LoVo (cell line): Measurements from ENCODE around the gene KAZN.

Experiments
- DNase-seq: peaks from one replicate; pipeline ENCODE4 v3.0.0-alpha.2; 2016; ENCODE audit warnings: low spot score

KAZN gene

DNA sequence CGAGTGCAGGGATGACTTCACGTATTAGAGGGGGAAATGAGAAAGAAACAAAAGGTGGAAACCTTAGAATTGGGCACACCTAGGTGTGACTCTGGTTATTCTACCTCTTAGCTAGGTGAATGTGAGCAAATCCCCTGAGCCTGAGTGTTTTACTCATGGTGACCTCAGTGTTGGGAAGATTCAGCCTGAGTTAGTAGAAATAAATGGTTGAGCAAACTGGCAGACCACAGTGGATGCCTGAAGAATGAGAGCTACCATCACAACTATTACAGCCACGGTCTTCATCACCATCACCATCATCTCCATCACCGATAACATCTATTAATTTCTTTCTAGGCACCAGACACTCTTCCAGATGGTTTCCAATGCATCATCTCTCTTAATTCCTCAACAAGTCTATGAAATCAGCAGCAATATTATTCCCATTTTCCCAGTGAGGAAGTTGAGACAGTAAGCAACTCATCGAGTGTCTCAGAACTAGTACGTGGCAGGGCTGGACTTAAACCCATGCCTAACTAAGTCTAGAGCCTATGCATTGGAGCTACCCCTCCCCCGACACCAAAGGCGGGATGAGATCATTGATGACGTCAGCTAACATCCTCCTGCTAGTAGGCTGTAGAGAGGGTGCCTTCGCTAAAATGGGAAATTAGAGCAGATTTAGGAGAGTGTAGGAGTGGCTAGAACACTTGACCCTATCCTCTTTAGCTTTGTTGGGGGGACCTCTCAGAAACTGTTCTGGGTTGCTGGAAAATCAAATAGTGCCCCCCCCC lies 7.9 kb upstream of the KAZN start:
- DNase-seq: no peak

DNA sequence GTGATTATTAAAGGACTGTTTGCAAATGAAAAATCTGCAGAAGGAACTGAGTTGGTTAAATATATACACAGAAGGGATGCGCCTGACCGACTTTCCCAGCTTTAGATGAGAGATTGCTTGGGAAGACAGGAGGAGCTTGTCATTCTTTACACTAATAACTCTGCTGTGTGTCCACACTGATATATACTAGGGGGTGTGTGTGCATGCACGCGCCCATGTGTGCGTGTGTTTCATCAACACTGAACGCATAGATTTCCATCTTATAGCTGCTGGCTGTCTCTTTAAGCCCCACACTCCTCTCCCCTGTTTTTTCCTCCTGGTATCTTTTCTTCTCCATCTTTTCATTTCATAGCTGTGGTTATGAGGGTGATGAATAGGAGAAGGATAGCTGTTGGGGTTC lies 6.9 kb upstream of the KAZN start:
- DNase-seq: no peak

DNA sequence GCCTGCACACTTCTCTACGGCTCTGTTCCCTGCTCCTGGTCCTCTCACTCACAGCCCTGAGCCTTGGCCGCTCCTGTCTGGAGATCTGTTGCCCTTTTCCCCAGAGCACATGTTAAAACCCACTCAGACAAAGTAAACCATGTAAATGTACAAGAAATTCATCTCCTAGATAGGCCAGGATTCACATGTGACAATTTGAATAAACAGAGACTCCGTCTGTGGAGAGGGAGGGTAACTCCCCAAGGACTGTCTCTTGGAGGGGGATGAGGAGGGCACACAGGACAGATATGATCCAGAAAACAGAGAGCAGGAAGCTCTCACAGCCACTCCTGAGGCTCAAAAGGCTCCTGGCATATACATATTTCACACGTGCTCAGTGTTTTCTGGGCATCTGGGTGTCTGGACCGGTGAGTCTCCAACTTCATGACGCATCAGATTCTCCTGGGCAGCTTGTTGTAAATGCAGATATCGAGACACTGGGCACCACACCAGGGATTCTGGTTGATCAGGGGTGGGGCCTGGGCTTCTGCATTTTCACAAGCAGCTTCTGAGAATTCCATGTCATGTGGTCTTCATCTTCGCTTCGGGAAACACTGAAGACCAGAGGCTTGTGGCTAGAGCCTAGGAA lies 6.4 kb upstream of the KAZN start:
- no peak for DNase-seq

DNA sequence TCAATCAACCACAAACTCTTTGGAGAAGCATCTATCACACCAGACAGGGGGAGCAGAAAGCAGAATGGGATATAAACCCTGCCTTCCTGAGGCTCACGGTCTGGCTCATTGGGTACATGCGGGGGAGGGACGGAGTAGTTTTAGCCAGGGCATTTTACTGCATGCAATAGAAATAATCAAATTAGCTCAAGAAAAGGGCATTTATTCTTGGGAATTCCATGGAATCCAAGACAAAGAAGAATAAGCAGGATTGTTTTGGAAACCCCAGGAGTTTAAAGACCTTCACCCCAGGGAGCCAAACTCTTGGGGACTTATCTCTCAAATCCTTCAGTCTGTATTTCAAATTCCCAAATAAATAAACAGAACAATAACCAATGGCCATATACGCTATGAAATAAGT lies 5.2 kb upstream of the KAZN start:
- no peak for DNase-seq

DNA sequence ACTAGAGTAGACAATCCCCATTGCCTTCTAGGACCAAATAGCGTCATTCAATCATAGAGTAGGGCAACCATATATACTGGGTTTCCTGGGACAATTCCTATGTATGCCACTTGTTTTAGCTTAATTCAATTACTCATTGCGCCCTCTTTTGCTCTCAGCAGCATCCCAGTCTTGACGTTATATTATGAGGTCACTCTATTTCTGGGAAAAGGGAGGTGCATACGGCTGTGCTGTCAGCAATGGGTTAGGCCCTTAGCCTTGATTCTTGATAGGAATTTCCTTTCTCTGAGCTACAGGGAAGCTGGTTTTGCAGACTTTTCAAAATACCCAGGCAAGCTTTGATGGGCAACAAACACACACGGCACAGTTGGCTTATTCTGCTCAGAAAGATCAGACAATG lies 4.4 kb upstream of the KAZN start:
- DNase-seq: no peak

DNA sequence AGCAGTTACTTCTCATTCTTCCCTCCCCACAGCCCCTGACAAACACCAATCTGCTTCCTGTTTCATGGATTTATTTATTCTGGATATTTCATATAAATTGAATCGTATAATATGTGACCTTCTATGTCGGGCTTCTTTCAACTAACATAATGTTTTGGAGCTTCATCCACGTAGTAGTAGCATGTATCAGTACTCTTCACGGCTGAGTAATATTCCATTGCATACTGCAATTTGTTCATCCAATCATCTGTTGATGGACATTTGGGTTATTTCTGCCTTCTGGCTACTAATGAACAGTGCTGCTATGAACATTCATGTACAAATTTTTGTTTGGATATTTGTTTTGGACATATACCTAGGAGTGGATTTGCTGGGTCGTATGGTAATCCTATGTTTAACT lies 1.9 kb upstream of the KAZN start:
- no peak for DNase-seq

DNA sequence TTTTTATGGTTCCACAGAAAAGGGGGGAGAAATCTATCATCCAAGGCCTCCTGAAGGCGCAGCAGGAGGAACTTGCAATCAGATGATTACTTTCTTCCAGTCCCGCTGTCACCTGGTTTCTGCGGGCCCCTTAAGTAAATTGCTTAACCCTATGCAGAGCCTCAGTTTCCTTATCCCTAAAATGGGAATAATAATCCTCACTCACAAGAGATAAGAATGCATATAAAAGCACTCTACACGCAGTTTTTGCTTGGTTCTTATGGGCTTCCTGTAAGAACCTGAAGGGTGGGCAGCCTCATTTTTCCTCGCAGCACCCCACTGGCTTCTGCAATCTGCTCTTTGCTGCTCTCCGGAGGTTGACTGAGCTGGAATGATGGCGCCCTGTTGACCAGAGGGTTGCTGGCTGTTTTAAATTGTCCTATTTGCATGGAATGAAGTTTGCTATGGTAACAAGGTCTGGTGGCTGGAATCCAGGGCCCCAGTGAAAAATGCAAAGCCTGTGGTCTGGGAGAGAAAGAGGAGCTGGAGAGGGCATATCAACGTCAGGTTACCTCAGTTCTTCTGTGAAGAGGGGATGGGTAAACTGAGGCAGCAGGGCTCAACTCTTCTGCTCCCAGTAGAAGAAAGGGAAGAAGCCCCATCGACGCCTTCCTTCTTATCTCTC lies 1.0 kb upstream of the KAZN start:
- DNase-seq: no peak

DNA sequence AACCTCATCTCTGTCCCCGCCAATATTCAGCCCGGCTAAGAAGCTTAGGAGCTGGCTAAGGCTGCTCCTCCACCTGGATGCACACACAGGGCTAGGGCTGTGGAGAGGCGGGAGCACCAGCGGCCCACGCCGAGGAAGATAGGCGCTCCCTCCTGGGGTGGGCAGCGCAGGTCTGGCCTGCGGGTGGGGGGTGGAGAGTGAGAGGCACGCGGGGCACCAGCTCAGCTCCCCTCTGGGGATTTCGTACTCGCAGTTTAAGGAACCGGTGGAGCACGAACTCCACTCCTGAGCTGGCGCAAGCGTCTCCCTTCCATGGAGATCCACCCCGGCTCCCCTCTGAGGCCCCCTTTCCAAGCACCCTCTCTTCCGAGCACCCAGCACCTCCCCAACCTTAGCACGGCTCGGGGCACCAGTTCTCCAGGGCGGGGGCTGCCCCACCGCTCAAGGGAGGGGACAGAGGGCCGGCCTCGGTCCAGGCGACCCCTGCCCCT lies 433 bp upstream of the KAZN start:
- no peak for DNase-seq

DNA sequence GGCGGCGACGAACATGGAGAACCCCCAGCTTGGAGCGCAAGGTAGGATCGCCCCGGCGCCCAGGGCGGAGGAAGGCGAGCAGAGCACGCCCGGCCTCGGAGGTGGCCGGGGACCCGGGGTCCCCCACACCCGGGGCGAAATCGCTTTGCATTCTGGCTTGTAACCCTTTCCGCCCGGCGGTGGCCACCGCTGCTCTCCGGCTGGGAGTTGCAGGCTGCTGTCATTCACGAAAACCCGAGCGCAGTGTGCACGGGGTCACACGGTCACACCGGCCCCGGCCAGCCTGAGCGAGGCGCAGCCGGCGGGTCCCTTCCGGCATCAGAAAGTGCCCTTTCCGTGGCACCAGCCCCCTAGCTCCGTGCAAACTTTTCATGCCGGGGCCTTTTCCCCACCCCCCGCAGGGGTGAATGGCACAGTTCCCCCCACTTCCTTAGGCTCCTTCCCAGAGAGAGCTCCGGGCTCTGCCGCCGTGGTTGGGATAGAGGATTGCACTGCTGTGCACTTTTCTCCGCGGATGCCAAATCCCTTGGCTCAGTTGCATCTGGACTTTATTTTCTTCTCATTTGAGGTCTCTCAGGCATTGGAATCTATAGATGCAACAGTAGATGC lies 802 bp downstream of the KAZN start:
- DNase-seq: no peak

DNA sequence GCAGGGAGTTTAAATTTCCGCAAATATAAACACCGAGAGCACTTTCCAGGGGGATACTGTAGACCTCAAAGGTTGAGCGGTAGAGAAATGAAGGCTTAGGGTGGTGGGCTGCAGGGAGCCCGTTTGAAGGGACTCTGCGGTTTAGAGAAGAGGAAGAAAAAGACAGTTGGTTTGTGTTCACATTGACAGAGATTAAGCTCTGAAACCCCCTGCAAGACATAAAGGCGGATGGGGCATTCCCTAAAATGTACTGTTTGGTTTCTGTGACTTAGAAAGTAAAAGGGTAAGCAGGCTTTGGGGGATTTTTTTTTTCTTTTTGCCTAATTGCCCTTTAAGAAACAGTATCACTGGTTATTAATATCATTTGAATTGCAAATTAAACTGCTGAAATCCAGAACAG lies 1.3 kb downstream of the KAZN start:
- DNase-seq: no peak

DNA sequence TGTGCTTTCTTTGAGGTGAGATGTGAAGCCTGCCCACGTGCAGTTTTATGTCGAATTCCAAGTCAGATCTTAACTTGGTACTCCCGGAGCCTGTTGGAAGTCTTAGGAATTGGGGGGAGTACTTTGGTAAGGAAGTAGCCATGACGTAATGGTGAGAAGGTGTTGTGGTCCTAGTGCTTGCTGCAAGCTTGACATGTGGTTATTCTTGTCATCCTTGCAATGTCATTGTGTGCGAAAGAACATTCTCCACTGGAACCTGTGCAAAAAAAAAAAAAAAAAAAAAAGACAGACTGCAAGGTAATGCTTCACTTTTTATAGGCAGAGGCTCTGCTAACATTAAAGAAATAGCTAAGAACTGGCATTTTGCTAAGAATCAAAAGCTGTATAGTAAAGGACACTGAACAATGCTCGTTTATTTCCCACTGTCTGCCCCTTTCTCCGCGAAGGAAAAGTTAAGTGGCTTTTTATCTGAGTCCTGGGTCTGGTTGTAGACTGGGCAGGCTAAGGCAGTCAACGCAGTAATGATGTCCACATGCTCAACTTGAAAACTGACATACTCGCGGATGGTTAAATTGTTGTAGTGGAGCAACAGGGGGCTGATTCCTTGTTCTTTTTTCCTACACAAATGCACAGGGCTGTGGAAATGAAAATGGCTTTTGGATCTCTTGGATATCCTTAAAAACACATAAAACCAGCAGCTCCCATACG lies 2.1 kb downstream of the KAZN start:
- DNase-seq: no peak

DNA sequence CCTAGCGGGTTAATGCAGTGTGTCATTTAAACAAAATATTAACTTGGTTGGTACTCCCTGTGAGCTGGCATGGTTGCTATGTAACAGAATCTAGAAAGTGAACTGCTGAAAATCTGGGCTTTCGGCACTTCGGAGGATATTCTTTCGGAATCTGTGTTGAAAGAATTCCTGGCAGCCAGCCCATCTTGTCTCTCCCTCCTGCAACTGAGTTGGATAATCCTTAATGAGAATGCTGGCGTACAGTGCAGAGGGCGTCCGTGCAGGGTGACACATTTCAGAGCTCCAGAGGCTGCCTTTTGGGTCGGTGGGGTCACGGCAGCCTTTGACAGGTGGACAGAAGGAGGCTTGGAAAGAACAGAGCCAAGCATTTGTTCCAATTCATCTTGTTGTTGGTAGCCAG lies 3.7 kb downstream of the KAZN start:
- DNase-seq: no peak

DNA sequence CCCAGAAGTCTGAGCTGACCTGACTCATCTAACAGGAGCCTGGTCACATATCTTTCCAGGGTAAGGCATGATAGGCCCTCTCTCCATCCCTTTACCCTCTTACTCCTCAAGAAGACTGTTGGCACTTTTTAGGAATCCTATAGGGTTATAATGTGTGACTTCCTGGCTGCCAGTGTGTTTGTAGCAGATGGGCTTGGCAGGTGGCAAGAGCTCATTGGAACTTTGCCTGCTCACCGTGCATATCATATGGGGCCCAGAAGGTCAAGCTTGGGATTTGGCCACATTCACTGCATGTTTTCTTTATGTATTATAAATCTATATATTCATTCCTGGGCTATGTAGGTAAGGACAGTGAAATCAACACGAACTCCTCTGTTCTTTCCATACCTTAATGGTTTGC lies 5.2 kb downstream of the KAZN start:
- DNase-seq: no peak

DNA sequence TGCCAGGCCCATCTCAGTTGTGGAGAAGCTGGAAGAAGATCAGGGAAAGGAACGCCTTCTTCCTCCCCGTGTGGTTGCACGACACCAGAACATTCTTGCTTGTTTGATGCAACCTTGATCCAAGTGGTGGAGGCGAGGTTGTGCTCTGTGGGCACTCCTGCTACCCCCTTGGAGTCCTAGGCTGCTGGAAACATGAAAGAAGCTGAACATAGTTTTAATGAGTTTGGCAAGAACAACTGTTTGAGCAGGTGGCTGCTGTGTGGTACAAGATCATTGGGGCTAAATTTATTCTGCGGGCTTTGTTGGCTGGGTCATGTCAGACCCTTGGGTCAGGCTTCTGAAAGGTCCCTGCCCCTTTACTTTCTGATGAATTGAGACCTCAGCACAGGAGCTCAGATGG lies 5.9 kb downstream of the KAZN start:
- DNase-seq: no peak

DNA sequence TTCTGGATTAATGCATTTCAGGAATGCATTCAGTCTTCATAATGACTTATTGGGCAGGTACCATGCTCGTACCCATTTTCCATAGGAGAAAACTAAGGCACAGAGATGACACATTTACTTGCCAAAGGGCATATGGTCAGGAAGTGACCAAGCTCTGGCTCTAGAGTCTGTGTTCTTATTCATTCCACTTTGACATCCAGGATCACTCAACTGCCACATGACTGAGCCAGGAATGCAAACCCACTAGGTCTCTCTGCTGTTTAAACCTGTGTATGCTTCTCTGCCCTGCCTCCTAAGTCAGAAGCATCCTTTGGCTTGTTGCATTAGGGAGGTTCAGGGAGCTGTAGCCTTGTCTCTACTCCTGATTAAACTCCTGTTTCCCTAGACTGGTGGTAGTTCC lies 7.5 kb downstream of the KAZN start:
- DNase-seq: no peak

DNA sequence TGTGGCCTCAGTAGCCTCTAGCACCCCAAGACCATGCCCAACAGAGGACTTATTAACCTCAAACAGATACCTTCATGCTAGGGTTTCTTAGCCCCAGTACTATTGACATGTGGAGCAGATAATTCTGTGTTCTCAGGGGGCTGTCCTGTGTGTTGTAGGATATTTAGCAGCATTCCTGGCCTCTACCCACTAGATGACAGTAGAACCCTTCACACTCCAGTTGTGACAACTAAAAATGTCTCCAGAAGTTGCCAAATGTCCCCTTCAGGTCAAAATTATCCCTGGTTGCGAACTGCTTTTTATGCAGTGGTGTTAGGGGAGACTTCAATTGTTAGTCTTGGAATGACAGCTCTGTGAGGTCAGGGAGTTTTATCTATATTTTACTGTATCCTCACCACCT lies 8.1 kb downstream of the KAZN start:
- no peak for DNase-seq

DNA sequence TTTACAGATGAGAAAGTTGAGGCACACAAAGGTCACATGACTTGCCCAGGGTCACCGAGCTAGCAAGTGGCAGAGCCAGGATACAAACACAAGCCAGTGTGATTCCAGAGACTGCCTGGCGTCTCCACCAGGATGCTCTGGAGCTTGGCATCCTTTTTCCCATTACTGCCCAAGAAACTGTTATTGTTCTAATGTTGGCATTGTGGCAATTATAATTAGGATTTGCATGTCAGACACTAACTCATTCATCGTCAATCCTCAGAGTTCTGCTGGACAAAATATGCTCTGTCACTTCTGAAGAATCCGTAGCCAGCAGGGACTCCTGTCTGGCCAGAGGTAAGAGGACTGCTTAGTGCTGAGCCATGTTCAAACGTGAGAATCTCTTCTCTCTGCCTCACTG lies 8.8 kb downstream of the KAZN start:
- DNase-seq: no peak

DNA sequence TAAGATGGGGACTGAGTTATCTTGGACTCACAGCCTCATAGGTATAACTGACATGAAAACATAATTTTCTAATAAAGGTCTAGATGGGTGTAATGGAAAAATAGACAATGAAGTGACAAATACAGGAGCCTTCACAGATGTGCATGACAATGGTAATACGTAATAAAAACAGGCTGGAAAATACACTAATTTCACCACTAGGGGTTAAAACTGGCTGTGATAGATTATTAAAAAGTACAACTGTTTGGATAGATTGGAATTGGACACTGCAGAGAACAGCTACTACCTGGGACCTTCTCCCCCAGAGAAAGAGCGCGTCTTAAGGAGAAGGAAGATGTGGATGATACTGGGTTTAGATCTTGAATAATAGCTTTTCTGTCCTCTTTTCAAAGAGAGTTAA lies 9.8 kb downstream of the KAZN start:
- DNase-seq: no peak

DNA sequence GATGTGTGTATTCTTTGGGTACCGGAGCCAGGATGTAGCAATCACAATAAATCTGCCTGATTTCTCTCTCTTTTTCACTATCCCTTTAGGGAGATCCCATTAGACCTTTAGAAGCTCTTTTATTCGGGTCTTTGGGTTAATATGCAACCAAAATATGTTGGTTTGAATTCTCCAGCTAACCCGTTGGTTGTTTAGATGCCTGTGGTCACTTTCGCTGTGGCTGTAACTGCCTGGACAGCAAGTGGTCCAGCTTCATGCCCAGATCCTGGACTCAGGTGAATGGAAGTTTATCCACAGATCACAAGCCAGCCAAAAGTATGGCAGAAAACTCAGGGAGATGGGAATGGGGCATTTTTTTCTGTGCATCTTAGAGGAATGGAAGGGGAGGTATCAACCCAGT lies 12.3 kb downstream of the KAZN start:
- DNase-seq: no peak

DNA sequence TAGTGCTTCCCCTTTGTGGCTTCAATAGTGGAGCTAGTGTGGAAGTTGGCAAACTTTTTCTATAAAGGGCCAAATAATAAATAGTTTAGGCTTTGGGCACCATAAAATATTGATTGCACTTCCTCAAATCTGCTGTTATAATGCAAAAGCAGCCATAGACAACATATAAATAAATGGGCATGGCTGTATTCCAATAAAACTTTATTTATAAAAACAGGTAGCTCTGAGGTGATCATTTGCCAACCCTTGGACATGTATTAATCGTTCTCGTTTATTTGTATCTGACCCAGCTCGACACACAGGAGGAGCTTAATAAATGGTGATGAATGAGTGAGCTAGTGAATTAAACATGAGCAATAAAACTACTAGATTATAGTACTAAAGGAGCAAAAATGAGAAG lies 13.3 kb downstream of the KAZN start:
- DNase-seq: no peak

DNA sequence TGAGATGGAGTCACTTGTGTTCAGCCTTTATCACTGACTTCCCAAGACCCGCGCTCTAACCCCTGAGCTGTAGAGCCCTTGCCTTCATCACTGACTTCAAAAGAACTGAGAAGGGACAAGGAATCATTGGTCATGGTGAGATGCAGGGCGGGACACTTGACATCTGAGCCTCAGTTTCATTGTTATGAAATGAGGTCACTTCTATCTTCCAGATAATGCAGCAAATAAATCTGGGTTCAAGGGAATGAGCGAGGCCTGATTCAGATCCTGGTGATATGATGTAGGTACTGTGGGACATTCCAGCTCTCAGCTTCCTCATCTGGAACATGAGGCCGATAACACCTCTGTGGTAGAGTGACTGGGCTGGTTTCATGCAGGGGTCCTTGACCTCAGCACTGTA lies 13.8 kb downstream of the KAZN start:
- no peak for DNase-seq

DNA sequence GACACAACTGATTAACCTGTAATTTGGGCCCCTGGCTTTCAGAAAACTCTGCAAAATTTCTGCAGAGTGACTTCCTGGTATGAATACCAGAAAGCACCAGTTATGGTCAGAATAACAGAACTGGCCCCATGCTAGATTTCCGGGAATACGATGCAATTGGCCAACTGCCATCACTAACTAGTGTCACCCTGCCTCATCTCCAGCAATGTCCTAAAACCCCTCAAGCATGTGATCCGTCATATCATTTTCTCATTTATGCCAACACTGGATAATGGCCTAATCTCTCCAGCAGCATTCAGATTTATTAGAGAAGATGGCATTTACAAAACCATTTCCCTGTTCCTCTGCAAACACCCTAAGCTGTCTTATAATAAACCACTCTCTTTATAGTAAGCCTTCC lies 15.4 kb downstream of the KAZN start:
- no peak for DNase-seq
